Skeletal muscle tissue (tissue), 4 donors: ENCODE measurements around the gene ANKRD33B. TPM values are rescaled to one million over a fixed set of nuclear protein-coding genes. Genes with fewer than 3 reads are reported as not detected.
A peak's percentile ranks its signal among the peaks of the same experiment; 100 is the strongest.

Source experiments
- H3K27ac ChIP-seq: one replicate; pipeline ENCODE4 v1.7.0; 2013; ENCODE audit warnings: mild to moderate bottlenecking, low read depth, low read length, inconsistent platforms
- H3K27me3 ChIP-seq, 3 donors: one replicate each; pipeline ENCODE4 v1.7.0; 2013; ENCODE audit warnings: low read length in 3 of 3; ENCODE audit not compliant: control insufficient read depth in 3 of 3, insufficient read depth in 3 of 3
- H3K36me3 ChIP-seq, 3 donors: one replicate each; pipeline ENCODE4 v1.7.0; 2013; ENCODE audit warnings: low read length in 3 of 3; ENCODE audit not compliant: control insufficient read depth in 3 of 3, insufficient read depth in 3 of 3
- H3K4me1 ChIP-seq, 3 donors: one replicate each; pipeline ENCODE4 v1.7.0; 2013; ENCODE audit warnings: low read length in 3 of 3, mild to moderate bottlenecking in 3 of 3; ENCODE audit not compliant: control insufficient read depth in 3 of 3, insufficient read depth in 3 of 3
- H3K4me3 ChIP-seq, 3 donors: one replicate each; pipeline ENCODE4 v1.7.0; 2013; ENCODE audit warnings: low read length in 3 of 3
- H3K9ac ChIP-seq, 3 donors: one replicate each; pipeline ENCODE4 v1.7.0; 2013; ENCODE audit warnings: low read length in 3 of 3, mild to moderate bottlenecking in 3 of 3, moderate library complexity in 2 of 3, low read depth in 1 of 3
- H3K9me3 ChIP-seq, 3 donors: one replicate each; pipeline ENCODE4 v1.7.0; 2013; ENCODE audit warnings: low read length in 3 of 3; ENCODE audit not compliant: control insufficient read depth in 3 of 3
- total RNA-seq: library from RNA; depleted of rRNA; stranded (reverse); fragments of >200 nt; gene quantifications from one replicate; pipeline ENCODE4 v1.2.3, GENCODE V29; 2014
- donor health status: Osteomylitis.

The ANKRD33B gene
- total RNA-seq, 1 donor from 2014 or later: 2.6 TPM

DNA sequence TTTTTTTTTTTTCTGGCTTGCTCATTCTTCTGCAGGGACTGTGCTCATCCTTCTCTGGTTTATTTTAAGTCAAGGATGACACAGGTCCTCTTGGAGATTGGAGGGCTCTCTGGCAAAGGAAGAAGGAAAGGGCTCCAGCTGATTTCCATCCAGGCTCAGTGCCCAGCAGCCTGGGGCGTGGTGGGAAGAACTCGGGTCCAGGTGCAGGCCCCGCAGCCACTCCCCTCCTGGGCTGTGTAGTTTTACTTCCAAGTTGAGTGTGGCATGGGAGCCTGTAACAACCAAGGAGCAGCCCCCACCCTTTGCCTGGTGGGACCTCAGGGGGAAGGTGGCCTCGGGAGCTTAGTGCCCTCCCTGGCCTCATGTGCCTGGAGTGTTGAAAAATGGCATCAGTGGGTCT, 58.9 kb downstream of the ANKRD33B start:
- peaks cover 11 to 13% (median 12%) of the 10 kb centered on the region in 3 donors for H3K4me1 ChIP-seq
- H3K27me3 ChIP-seq: no peaks in the 10 kb centered on the region
- H3K4me3 ChIP-seq: no peak overlapping the region
- H3K9ac ChIP-seq: no peak overlapping the region
- H3K27ac ChIP-seq: no peak overlapping the region
- H3K36me3 ChIP-seq: peaks cover 0 to 6% (median 2%) of the 10 kb centered on the region in 3 donors
- no peaks in the 10 kb centered on the region for H3K9me3 ChIP-seq

DNA sequence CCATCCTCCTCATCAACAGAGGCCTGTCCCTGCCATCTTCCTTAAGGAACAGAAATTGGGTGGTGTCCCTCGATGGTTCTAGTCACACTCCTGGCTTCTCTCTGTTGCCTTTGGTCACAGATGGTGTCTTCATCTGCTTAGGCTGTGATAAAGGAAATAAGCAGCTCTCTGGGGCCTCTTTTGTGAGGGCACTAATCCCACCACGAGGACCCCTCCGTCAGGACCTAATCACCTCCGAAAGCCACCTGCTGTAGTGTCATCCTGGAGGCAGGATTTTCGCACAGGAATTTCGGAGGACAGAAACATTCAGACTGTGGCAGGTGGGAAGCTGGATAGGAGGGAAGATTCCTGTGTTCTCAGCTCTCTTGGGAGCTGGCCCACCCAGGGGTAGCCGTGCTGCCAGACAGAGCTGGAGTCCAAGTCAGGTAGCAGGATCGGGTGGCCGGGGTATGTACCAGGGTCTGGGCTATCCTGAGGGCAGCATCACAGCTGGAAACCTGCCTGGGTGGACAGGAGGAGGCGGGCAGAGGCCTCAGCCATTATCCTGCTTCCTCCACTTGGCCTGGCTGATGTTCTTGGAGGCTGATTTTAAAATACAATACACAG, 59.5 kb downstream of the ANKRD33B start:
- H3K27me3 ChIP-seq: no peaks in the 10 kb centered on the region
- peaks cover 11 to 13% (median 12%) of the 10 kb centered on the region in 3 donors for H3K4me1 ChIP-seq
- no peaks in the 10 kb centered on the region for H3K9me3 ChIP-seq
- H3K27ac ChIP-seq: no peak overlapping the region
- no peak overlapping the region for H3K4me3 ChIP-seq
- H3K9ac ChIP-seq: no peak overlapping the region
- H3K36me3 ChIP-seq: peaks cover 0 to 6% (median 2%) of the 10 kb centered on the region in 3 donors

DNA sequence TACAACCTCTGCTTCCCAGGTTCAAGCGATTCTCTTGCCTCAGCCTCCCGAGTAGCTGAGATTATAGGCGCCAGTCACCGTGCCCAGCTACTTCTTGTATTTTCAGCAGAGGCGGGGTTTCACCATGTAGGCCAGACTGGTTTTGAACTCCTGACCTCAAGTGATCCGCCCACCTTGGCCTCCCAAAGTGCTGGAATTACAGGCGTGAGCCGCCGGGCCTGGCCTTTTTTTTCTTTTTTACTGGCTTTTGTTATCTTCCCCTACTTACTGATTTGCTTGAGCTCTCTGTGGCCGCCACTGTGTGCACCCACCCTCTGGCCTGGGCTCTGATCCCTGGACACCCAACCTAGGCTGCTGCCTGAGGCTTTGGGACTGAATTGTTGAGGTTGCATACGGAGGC, 60.3 kb downstream of the ANKRD33B start:
- Histone ChIP-seq H3K4me1 (peaks cover 11 to 13% (median 12%) of the 10 kb centered on the region in 3 donors), H3K9ac (no peak overlapping the region), H3K4me3 (no peak overlapping the region), H3K36me3 (peaks cover 0 to 2% (median under 1%) of the 10 kb centered on the region in 3 donors), H3K27ac (no peak overlapping the region), H3K27me3 (no peaks in the 10 kb centered on the region), H3K9me3 (no peaks in the 10 kb centered on the region)

DNA sequence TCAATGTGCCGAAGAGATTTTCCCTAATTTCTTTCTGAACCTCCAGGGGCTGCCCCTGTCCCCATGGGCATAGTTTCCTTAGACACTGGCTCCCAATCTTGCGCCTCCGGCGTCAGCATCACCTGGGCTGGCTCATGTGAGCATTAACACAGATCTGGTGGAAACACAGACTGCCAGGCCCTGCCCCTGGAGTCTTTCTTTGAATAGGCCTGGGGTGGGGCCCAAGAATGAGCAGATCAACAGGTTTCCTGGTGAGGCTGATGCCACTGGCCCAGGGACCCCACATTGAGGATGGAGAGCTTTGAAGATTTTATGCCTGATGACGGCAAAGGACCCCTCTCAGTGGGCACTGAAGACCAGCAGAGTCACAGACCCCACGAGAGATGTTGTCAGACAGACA, 60.8 kb downstream of the ANKRD33B start:
- peaks cover 11 to 13% (median 12%) of the 10 kb centered on the region in 3 donors for H3K4me1 ChIP-seq
- no peaks in the 10 kb centered on the region for H3K9me3 ChIP-seq
- H3K27me3 ChIP-seq: no peaks in the 10 kb centered on the region
- H3K27ac ChIP-seq: no peak overlapping the region
- H3K9ac ChIP-seq: no peak overlapping the region
- H3K36me3 ChIP-seq: peaks cover 0 to under 1% (median 0%) of the 10 kb centered on the region in 3 donors
- no peak overlapping the region for H3K4me3 ChIP-seq

DNA sequence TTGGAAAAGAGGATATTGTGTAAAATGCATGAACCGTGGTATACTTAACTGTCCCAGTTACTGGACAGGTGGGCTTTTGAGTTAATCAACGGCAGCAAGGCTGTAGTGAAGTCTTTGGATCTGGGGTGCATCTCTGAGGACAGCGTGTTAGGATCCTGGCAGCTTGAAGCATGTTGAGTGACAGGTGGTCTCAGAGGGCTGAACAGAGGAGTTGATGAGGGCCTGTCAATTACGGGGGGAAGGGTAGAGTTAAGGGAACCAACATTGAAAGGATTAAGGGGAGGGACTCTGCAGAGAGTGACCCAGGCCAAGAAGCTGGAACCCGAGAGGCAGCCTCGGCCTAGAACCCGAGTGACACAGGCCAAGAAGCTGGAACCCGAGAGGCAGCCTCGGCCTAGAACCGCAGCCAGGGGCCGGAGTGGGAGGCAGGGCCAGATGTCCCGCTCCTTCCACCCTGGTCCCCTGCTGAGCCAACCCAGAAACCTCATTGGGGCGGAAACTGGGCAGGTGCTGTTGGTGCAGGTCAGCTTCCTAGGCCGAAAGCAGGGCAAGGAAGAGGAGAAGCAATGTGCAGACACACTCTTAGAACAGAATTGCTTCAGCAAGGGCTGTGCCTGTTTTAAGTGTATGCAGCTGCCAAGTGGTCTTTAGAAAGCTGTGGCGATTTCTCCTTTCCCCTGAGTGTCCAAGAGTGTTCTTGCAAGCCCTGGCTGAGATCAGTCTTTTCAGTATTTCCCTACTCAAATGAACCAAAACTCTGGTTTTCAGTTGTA, 62.0 kb downstream of the ANKRD33B start:
- Histone ChIP-seq H3K4me3 (no peak overlapping the region), H3K27ac (no peak overlapping the region), H3K36me3 (no peaks in the 10 kb centered on the region), H3K9me3 (no peaks in the 10 kb centered on the region), H3K4me1 (peaks cover 11 to 13% (median 12%) of the 10 kb centered on the region in 3 donors), H3K27me3 (peaks cover 0 to 3% (median 0%) of the 10 kb centered on the region in 3 donors), H3K9ac (no peak overlapping the region)

DNA sequence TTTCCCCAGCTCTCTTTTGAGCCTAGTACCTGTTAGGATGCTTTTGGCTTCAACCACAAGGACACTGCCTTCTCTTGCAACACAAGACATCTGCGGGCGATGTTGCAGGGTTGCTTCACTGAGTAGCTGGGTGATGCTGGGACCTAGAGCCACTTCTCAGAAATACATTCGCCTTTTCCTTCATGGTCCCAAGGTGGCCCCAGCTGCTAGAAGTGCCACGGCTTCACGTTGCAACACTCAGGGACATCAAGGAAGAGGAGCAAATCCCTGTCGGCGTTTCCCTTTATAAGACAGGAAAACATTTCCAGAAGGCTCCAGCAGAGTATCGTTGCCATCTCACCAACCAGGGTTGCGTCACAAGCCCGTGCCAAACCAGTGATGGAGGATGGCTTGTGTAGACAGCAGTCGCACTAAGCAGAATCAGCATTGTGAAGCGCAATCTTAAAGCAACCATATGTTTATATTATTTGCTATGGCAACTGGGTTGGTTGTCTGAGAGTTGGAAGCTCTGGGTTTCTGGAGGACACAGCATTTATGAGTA, 62.7 kb downstream of the ANKRD33B start:
- H3K36me3 ChIP-seq: no peaks in the 10 kb centered on the region
- H3K9me3 ChIP-seq: no peaks in the 10 kb centered on the region
- H3K27ac ChIP-seq: no peak overlapping the region
- H3K9ac ChIP-seq: no peak overlapping the region
- H3K4me1 ChIP-seq: peaks cover 11 to 18% (median 12%) of the 10 kb centered on the region in 3 donors
- no peak overlapping the region for H3K4me3 ChIP-seq
- peaks cover 0 to 3% (median 2%) of the 10 kb centered on the region in 3 donors for H3K27me3 ChIP-seq

DNA sequence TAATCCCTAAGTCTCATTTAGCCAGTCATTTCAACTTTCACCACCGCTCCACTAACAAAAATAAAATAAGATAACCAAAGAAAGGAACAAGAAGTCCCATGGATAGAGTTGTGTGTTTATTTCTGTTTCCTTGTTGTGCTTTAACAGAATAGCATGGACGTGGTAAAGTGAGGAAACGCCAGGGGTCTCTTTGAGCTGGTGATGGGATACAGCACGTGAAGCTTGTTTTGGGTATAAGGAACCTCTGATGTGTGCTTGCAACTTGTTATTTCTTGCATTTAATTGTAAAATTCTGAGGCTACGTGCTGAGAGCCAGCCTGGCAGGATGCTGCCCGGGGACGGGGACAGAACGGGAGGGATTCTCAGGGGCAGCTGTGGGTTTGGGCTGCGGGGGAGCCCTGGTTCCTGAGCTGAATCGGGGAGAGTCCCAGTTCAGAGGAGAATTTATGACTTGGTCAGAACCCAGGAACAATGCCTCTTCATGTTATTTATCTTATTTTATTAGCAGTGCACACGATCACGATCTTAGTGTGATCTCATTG, 63.4 kb downstream of the ANKRD33B start:
- Histone ChIP-seq H3K4me3 (peak overlapping the region; percentile 51 to 70 (median 67)), H3K27me3 (peaks cover 0 to 4% (median 3%) of the 10 kb centered on the region in 3 donors), H3K4me1 (peaks cover 11 to 19% (median 12%) of the 10 kb centered on the region in 3 donors), H3K36me3 (no peaks in the 10 kb centered on the region), H3K9me3 (no peaks in the 10 kb centered on the region), H3K9ac (peak overlapping the region in 2 of 3 donors; percentile 54 to 75), H3K27ac (peak overlapping the region; percentile 33)

DNA sequence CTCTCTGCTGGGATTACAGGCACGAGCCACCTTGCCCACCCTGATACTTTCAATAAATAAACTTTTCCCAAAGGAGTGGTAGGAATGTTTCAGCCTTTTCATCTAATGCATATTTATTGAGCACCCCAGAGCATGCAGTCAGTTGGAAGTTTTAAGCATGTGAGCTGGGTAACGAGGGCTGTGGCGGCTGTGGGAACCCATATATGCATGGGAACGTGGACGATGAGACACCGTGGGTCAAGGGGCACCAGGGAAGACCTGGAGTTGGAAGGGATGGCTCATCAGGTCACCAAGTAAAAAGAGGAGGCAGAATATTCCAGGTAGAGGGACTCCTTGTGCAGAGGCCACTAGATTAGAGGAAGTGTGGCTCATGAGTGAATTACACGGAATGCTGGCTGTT, 64.7 kb downstream of the ANKRD33B start:
- Histone ChIP-seq H3K4me3 (no peak overlapping the region), H3K4me1 (peaks cover 11 to 14% (median 12%) of the 10 kb centered on the region in 3 donors), H3K36me3 (no peaks in the 10 kb centered on the region), H3K27me3 (peaks cover 0 to 4% (median 3%) of the 10 kb centered on the region in 3 donors), H3K27ac (no peak overlapping the region), H3K9ac (no peak overlapping the region), H3K9me3 (no peaks in the 10 kb centered on the region)

DNA sequence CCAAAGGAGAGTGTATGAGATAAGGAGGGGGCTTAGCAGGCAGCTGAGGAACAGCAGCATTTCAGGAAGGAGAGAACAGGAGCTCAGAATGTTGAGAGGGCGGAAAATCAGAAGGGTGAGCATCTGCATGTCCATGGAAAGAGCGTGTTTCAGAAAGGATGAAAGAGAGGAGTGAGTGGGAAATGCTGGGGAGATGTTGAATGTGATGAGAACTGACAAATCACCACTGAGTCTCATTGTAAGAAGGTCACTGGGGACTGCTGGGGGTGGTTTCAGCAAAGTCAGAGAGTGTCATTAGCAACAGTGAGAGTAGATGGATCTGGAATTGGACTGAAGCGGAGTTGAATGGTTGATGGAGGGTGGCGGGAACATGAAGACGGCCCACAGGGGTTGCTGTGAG, 65.8 kb downstream of the ANKRD33B start:
- no peak overlapping the region for H3K27ac ChIP-seq
- no peaks in the 10 kb centered on the region for H3K36me3 ChIP-seq
- no peaks in the 10 kb centered on the region for H3K9me3 ChIP-seq
- no peak overlapping the region for H3K9ac ChIP-seq
- no peak overlapping the region for H3K4me3 ChIP-seq
- peaks cover 11 to 14% (median 12%) of the 10 kb centered on the region in 3 donors for H3K4me1 ChIP-seq
- H3K27me3 ChIP-seq: peaks cover 0 to 4% (median 3%) of the 10 kb centered on the region in 3 donors
